Fibroblast of upper back skin (primary cell): ENCODE measurements around the gene PIGU.
A peak's percentile ranks its signal among the peaks of the same experiment; 100 is the strongest.

ENCODE experiments used
- DNase-seq: peaks from one replicate; pipeline ENCODE4 v3.0.0-alpha.2; 2013

PIGU gene

DNA sequence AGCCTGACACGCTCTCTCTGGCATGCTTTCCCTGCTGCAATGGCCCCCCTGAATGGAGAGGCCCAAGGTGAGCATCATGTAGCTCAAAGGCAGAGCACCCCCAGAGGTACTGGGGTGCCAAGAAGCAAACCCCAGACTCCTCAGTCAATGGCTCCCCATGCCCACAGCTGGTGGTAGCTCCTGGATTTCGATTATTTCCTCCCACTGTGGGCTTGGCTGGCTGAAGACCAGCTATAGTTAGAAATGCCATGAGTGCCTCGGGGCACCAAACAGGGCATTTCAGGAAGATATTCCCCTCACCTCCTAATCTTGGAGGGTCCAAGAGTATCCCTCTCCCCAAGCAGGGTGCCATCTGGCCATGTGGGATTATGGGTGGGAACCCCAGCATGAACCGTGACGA lies 101.6 kb downstream of the PIGU start:
- no peak for DNase-seq

DNA sequence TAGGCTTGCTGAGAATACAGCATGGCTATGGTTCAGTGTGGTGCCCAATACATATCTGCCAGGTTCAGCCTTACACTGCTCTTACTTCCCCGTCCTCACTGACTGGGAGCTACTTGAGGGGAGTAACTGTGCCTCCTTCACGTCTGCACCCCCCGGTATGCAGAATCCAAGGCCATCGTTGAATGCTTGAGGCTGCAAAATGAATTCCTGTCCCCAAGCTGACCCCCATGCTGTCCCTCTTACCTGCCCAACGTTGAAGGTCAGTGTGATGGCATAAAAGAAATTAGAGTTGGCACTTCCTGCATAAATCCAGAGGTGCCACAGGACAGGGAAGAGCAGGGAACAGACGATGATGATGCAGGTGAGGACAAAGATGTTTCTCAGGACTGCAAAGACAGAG lies 102.0 kb downstream of the PIGU start:
- DNase-seq, result no peak

DNA sequence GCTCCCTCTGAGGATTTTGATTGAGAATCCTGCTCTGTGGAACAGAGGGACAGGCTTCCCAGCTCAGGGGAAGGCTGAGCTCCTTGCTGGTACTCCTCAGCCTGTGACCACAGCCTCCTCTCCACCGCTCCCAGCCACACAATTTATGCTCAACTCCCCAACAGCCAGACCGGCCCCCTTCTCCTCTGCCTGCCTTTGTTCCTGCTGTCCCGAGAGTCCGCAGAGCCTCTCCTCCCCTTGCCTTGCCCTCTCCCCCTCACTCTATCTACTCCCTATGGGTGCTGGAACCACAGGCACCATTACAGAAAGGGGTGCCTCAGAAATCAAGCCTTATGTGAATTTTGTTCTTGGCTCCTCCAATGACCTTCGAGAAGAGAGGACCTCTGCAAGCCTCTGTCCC lies 102.5 kb downstream of the PIGU start:
- DNase-seq, result no peak

DNA sequence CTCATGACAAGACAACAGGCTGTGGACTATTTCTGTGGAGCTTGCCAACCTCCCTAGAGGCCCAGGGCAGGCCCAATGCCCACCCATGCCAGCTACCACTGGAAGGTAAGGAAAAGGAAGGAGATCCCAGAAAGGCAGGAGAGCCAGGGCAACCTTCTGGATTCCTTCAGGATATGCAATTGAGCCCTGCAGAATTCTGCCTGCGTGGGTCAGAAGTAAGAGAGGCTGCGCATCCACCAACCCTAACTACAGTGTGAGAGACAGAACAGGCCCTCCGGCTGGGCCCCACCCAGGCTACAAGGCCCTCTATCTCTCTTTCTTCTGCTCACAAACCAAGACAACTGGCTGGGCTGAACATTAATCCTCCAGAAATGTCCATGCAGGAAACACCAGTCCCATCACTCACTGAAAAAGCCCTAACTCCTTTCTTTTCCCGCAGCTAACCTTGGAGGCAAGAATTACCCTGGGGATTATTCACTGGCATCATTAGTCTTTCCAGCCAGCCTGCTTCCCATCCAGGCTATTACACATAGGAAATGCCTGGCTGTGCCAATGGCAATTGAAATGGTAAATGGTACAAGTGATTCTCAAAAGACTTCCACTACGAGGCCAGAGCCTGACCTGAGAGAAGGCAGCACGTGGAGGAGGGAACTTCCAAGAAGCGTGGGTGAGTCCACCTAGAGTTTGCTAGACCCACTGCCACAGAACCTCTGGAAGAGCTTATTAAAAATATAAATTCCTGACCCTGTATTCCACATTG lies 103.2 kb downstream of the PIGU start:
- no peak for DNase-seq

DNA sequence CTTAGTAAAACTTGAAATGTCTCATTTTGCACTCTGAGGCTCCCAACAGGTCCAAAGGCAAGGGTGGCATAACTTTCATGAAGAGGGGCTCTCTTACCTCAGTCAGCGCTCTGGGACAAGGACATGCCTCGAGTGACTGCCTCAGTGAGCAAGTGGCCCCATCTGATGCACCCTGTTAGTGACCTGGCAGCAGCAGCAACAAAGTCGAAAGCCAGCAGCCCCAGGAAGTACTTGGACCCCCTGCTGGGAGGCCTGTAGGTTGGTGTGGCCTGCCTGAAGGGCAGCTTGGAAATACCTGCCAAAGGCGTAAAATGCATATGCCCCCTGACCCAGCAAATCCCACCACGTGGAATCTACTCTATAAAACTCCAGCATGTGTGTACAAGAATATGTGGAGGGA lies 105.1 kb downstream of the PIGU start:
- DNase-seq, result no peak

DNA sequence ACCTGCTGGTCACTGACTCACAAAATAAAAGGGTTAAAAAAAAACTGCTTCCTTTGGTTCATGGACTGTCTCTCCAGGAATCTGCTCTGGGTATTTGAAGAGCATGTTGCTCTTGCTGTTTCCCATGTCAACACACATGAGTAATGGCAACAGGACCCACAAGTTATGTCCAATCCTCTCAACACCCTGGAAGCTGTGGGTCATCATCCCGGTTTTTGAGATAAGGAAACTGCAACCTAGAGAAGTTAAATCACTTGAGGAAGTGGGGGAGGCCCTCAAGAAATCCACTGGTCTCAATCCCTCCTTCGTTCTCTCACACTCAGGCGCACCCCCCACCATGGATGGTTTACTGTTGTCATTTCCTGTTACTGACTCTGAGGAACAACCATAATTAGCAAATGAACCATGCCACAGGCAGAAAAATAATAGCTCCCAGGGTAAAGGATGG lies 106.0 kb downstream of the PIGU start:
- peak; percentile 66 for DNase-seq

DNA sequence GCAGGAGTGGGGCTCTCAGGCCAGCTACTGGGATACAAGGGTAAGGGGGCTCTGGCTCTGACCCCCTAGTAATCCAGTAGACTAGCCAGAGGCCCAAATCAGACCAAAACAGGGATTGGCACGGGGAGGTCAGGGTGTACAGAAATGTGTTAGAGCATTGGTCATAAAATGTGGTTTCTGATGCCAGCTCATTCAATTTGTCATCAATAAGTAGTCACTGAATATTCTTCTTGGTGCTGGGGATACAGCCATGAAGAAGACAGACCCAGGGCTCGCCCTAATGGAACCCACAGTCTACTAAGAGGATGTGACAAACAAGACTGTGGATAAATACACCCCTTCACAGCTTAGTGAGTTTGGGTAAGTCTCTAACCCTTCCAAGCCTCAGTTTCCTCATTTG lies 107.3 kb downstream of the PIGU start:
- no peak for DNase-seq

DNA sequence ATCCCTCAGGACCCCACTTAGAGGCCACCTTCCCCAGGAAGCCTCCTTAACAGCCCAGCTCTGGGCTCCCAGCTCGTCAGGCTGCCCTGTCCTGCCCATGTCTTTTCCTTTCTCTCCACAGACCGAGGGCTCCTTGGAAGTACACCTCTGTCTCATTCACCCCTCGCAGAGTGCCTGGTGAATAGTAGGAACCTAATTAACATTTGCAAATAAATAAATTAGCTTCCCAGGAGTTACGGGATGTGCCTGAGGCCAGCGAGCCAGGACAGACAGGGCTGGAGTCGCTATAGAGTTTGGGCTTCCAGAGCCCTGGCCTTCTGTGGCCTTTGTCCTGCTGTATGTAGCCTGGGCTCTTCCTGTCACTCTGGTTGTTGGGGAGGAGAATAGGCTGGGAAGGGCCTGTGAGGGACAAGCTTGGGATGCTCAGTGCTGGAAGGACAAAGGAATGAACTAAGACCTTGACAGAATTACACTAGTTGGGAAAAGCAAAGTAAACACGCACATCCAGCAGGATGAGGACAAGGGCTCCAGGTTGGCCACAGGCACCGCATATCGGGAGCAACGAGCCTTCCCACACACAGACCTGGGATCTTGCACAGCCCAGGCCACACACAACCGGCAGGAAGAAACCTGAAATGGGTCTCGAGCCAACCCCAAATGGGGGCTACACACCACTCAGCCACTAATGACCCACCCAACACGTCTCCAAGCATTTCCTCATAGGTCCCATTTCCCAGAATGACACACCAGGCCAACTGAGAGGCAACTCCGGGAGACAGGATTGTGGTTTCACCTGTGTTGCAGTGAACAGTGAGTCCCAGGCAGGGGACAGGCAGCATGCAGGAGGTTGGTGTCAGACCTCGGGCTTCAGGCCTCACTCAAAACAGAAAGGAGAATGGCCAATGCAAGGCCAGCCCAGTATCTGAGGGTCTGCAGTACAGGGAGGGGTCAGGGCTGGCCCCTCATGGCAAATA lies 108.7 kb downstream of the PIGU start:
- DNase-seq, result no peak

DNA sequence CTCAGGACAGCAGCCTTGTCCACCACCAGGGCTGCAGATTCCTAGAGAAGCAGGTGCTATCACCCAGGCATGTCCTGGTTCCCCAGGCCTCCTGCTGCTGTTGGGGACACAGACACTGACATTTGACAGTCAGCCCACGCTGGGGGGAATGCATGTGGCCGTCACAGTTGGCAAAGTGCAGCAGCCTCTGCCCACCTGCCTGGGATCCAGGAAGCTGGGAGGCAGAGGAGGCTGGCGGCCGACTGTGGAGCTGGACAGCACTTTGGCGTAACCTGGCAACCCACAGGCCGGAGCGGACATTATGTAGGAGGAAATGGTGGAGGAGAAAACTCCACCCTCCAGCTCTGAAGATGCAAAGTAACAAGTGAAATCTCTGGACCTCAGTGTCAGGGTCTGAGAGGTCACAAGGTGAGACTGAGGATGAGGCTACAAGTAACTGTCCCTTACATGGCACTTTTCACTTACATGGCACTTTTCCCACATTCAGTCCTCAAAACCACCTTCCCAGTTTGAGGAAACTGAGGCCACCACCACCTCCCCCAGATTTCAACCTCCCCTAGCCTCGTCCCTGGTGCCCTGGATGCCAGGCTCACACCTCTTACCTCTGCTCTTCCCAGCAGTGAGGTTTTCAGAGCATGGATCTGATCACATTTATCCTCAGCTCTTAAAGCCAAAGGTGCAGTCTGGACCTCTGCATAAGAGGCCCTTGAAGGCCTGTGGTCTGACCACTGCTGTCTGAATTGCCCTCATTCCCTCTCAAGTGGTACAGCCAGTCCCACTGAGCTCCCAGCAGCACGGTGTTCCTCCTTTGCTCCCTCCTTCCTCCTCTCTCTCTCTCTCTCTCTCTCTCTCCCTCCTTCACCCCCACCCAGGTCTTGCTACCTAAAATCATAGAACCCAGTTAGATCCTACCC lies 109.7 kb downstream of the PIGU start:
- DNase-seq, result no peak

DNA sequence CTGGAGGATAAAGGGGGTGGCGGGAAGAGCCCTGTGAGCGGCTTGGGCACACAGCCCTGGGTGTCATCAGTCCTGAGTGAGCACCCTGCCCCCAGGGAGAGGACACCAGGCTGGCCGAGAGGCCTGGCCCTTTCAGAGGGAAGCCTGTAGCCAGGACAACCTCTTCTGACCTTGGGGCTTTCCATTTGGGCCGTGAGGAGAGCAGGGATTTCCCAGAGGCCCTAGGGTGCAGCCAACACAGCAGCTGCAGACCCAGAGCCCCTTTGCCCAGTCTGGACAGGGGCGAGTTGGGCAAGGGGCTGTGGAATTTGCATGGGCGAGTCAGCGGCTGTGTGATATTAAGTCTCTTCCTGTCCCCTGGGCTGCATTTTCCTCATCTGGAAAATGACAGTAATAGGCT lies 112.1 kb downstream of the PIGU start:
- no peak for DNase-seq

DNA sequence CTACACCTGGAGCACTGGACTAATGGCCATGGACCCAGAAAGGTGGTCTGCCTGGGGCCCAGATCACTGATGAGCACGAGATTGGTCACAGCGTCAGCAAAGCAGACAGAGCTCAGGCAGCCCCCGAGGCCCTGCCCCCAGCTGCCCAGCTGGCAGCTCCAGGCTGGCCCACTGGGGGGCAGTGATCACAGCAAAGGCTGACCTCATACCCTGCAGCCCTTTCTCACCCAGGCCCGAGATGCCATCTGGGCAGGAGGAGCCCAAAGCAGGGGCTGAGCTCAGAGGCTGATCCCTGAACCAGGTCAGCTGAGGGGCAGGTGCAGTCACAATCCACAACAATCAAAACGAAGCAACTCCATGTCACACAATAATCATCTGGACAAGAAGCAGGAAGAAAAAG lies 114.3 kb downstream of the PIGU start:
- no peak for DNase-seq

DNA sequence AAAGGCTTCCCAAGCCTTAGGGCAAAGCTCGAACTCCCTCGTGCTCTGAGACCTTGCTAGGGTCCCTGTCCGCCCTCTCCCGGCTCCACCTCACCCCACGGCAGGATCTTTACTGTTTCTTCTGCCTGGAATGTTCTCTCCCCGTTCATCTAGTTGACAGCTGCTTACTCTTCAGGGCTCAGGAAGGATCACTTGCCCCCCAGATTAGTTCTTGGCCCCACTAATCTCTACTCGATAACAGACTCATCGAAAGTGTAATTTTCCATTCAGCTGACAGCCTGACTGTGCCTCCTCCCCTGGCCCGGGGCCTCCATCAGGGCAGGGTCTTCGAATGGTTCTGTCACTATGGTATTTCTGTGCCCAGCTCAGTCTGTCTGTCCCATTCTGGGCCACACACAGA lies 115.2 kb downstream of the PIGU start:
- DNase-seq, result no peak

DNA sequence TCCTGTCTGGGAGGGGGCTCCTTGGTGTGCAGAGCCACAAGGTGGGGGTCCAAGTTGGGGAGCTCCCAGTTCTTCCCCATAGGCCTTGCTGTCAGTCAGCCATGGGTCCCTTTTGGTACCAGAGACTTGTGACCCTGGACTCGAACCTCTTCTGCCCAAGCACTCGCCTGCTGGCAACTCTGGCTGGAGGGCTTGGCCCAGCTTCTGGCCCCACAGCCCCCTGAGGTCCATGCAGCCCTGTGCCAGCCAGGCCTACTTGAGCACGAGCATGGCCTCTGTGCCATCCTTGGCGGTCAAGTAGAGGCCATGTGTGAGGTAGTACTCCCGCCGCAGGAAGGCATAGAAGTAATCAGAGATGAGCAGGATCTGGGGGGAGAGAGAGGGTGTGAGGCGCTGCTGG lies 116.3 kb downstream of the PIGU start:
- no peak for DNase-seq

DNA sequence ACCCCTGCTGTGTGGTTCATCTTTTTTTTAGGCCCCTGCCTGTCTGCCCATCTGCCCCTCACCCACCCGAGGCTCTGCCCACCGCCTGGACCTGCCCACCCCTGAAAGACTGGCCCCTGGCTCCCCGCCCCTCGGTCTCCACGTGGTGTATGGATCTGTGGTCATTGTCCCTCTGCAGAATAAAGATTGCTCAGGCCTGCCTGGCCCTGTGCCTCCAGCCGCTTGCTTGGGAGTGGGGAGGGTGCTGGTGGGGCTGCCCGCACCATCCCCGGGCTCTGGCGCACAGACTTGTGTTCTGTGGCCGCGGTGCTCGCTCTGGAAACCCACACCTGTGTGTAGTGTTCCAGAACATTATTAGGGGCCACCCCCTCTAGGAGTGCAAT lies 116.8 kb downstream of the PIGU start:
- DNase-seq, result no peak

DNA sequence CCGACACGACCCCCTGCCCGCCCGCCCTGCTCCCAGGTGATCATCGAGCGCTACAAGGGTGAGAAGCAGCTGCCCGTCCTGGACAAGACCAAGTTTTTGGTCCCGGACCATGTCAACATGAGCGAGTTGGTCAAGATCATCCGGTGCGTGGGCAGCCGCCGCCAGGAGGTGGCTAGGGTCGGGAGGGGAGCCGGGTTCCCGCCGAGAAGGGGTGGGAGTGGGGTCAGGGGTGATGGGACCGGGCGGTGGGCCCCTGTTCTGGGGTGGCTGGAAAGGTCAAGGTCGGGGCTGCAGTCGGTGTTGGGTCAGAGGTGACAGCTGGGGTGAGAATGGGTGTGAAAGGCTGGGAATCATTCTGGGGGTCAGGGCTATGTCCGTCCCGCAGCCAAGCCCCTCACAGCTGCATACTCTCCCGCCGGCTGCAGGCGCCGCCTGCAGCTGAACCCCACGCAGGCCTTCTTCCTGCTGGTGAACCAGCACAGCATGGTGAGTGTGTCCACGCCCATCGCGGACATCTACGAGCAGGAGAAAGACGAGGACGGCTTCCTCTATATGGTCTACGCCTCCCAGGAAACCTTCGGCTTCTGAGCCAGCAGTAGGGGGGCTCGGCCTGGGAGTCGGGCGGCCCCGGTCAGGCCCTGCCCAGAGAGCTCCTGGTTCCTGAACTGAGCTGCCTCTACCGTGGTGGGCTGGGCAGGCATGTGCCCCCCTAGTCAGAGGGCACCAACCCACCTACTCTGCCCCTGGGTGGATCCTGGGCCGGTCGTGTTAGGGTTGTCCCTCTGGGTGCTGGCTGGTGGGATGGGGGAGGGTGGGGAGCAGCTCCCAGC lies 117.4 kb downstream of the PIGU start:
- no peak for DNase-seq

DNA sequence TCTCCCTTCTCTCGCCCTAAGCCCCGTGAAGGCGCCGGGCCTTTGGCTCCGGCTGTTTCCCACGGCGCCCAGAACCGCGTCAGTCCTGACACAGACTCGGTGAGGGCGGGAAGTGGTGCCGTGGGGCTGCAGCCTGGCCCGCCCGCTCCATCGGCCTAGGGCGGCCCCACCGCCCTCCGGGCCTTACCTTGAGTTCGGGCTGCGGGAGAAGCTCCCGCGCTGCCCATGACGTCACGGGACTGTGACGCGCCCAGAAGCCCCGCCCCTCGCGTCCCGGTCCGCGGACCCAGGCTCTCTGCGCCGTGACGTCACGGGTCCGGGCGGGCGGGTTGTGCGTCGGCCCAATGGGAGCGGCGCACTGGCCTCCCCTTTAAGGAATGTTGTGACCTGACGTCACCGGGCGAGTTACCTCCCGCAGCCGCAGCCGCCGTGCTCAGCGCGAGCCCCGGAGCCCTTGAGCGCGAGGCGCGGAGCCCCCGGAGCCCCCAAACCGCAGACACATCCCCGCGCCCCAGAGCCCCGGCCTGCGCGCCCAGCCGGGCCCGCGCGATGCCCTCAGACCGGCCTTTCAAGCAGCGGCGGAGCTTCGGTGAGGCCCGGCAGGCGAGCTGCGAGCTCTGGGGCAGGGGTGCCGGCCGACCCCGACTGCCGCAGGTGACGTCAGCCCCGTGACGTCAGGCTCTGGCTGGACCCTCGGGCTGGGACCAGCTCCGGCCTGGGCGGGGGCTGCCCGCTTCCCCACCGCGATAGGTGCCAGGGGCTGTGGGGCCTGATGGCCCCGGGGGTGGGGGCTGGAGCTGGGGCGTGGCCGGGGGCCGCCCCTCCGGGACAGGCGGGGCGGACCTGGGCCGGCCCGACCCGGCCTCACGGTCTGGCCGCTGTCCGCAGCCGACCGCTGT lies 118.3 kb downstream of the PIGU start, which contains the start of gene MAP1LC3A:
TSS of gene MAP1LC3A (plus strand) at position 399 of the 899 bp plus-strand sequence. CDS start at position 550, 151 bp downstream.
- peak; percentile 97 for DNase-seq

DNA sequence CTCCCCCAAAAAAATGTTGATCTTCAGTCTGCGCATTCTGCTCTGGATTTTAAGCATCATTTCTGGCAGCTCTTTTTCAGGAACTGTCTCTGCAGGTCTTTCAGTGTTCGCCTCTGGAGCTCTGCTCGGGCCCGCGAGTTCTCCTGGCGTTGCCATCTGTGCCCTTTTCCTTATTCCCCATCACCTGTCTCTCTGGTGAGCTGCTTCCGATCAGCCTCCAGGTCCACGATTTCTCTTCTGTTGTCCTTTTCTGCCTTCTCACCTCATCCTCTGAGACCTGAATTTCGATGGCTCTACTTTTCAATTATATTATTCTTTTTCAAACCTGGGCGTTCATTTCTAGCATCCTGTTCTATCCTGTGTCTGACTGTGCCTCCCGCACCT lies 119.0 kb downstream of the PIGU start:
- DNase-seq, result no peak

DNA sequence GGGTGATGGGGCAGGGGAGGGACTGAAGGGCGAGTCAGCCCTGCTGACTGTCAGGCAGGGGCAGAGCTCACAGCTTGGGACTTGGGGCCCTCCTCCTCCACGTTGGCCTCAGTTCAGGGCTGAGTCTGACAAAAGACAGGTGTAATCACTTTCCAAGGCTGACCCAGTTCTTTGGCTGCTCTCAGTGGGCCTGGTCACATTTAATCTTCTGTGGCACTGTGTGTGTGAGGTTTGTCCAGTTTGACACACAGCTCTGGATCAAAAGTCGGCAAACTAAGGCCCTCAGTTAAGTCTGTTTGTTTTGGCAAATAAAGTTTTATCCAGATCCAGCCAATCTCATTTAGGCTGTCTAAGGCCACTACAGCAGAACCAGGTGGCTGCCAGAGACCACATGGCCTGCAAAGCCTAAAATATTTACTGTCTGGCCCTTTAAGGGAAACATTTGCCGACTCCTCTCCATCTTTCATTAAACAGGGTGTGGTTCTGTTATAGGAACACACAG lies 123.5 kb downstream of the PIGU start:
- no peak for DNase-seq

DNA sequence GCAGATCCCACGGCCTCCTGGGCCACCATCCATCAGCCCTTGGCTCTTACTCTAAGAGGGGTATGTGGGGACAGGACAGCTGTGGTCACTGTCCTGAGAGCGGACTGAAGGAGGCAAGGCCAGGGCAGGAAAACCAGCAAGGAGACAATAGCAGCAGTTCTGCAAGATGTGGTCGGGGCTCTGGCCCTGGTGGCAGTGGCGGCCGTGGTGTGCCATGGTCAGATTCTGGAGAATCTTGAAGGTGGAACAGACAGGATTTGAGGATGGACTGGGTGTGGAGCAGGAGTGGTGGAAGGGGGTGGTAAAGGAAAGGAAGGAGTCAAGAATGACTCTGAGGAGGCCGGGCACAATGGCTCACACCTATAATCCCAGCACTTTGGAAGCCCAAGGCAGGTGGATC lies 124.3 kb downstream of the PIGU start:
- no peak for DNase-seq

DNA sequence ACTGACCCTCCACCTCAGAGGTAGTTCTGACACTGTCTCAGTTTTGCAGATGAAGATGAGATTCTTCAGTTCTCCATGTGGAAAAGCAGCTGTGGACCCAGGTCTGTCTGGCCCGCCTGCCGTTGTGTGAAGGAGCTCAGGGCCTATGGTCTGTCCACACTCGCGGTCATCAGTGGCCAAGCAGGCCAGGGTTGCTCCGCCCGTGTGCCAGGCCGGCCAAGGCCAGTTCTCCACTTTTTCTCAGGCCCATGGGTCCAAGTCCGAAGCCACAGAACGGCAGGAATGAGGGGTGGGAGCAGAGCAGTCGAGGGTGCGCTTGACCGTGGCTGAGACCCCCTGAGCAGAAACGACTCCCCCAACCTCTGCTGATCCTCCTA lies 127.0 kb downstream of the PIGU start:
- DNase-seq, result no peak
